NCI-H2196 treated with DMSO at 0.1 percent for 48 hours (cell line): ENCODE data around the gene FOXA1.
"Not testable (repeated sequence)": the region's sequence is repeated elsewhere in the genome, so short reads cannot be mapped to it uniquely, and the experiment has no call there.

ENCODE experiments used
- DNase-seq: peaks from one replicate; lab custom pipeline; 2025; ENCODE audit not compliant: unreplicated experiment; lab: John Stamatoyannopoulos, UW

FOXA1 gene

DNA sequence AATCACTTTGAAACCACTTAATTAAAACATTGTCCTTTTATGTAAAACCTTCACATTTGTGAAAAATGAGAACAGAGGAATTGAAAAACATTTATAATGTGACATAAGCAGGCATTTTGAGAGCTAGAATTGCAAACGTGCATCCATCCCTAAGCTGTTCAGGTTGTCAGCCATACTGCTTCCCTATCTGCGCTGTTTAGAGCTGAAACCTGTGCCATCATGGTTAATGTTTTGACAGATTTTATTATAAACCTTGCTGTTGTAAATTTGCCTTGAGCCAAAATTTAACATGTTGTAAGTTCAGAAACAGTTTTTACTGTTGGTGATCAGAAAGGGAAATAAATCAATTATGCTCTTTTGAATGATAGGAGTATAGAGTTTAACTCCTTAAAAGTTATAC is 31.9 kb downstream of the FOXA1 start:
- no peak for DNase-seq

- DNase-seq: no peak
These were observed 35.7 kb downstream of the FOXA1 start for GRCh38 chr14:37559386-37559785.

DNA sequence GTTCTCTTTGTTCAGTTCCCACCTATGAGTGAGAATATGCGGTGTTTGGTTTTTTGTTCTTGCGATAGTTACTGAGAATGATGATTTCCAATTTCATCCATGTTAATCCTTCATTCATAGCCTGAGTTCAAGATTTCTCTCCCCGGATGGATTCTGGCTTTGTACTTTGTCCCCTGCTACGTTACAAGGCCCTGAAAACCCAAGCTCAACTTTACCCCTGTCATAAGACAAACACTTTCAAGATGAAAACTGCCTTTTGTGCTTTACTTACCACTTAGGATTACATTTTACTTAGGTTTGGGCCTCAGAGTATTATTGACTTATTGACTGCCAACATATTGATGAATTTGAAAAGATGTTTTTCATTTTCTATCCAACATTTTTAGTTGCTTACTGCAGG is 36.3 kb downstream of the FOXA1 start:
- no peak for DNase-seq

GRCh38 chr14:37555596-37555995 is 39.5 kb downstream of the FOXA1 start:
- DNase-seq: not testable (repeated sequence)

DNA sequence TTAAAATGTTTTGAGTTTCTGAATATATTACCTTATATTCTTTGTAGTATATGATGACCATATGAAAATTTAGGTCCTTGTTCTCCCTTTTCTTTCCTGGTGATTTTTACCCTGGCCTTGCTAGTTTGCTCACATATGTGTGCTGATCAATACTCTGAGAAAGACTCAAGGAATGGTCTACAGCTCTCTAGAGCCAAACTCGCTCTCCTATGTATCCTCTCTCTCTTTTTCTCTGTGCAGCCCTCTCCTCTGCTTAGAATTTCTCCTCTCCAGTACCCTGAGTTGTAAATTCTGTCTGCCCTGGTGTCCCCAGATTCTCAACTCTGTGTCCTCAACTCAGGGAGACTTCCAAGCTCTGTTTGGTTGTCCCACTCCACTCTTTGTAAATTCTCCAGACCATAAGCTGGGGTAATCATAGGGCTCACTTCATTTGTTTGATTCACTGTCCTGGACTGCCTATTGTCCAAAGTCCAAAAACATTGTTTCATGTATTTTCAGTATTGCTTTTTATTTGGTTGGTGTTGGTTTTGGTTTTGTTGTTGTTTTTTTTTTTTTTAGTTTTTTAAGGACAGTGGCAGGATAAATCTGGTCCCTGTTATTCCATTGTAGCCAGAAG is 41.0 kb downstream of the FOXA1 start:
- DNase-seq: no peak

- no peak for DNase-seq
These were observed 43.9 kb downstream of the FOXA1 start for GRCh38 chr14:37551119-37551518.

DNA sequence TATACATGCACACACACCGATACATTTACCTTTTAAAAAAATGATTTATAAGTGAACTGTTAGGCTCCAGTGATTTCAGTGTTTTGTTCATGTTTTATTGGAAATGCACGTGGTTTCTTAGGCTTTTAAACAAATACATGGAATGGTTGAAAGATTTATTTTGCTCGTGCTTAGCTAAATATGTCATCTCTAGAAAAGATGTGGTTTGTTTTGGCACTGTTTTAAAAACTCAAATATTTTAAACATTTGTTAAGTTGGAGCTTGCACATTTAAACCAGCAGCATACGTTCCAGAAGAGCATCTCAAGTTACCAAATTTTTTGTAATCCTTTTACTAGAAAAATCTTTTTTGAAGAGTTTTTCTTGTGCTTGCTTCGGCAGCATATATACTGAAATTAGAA is 44.5 kb downstream of the FOXA1 start:
- no peak for DNase-seq

- DNase-seq: peak; percentile 15
These were observed 48.2 kb downstream of the FOXA1 start for GRCh38 chr14:37546621-37547447.

DNA sequence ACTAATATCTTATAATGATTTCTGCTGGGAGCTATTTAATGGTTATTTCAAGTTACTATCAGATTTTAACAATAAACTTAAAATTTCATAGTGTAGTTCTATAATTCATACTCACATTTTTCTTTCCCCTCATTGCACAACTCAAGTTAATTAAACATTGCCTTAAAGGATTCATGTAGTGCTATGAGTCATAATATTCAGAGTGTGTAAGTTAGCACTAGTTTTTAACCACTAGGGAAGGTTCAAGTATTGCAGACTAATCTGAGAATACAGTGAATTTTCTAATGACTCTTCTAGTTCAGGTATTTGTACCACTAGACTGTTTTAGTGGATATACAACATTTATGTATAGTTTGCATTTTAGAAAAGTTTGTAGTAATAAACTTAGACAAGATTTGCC is 49.9 kb downstream of the FOXA1 start:
- no peak for DNase-seq

DNA sequence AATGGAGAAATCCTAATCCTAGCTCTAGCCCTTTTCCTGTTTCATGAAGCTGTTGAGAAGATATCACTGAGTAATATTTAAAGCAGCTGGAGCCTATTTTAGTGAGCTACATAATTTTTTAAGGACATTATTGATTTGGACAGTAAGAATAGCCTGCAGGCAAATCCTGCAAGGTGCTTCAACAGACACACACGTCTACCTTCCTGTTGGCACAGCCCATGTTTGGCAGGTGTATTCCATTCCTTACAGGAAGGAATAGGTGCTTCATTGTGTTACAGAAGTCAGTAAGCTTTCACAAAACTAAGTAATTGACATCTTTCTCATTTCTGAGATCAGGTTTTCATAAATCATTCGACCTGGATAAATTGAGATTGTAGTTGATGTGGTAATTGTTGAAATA is 50.6 kb downstream of the FOXA1 start:
- peak; percentile 45 for DNase-seq

- no peak for DNase-seq
These were observed 55.1 kb downstream of the FOXA1 start for GRCh38 chr14:37539992-37540391.
